ENCODE data around the gene YY2. TPM values are rescaled to one million over a fixed set of nuclear protein-coding genes. Genes with fewer than 3 reads are reported as not detected.

The YY2 gene
- polyA plus RNA-seq, 3 donors: 0.09 to 0.17 (median 0.12) TPM

- Histone ChIP-seq H3K4me3 (replicated peaks in 1 of 3; ENCODE audit: low read depth in 2 of 3, low read length in 3 of 3) (no peak overlapping the region), H3K4me1 (ENCODE audit: control insufficient read depth in 1 of 2, insufficient read depth in 2 of 2, low read length in 2 of 2) (no peaks in the 10 kb centered on the region), H3K4me2 (replicated peaks; ENCODE audit: extremely low read depth, low read length, poor library complexity, severe bottlenecking) (no peak overlapping the region), H3K9me3 (replicated peaks in 1 of 2; ENCODE audit: control insufficient read depth in 1 of 2, insufficient read depth in 1 of 2, low read length in 2 of 2) (no peaks in the 10 kb centered on the region), H2AFZ (ENCODE audit: insufficient read depth, low read depth, low read length, poor library complexity, severe bottlenecking) (no peak overlapping the region), H3K27me3 (ENCODE audit: control insufficient read depth in 2 of 2, insufficient read depth in 2 of 2, low read length in 2 of 2) (no peaks in the 10 kb centered on the region), H4K20me1 (ENCODE audit: insufficient read depth, low read length) (no peaks in the 10 kb centered on the region), H3K79me2 (ENCODE audit: insufficient read depth, low read length) (no peaks in the 10 kb centered on the region), H3K27ac (ENCODE audit: low read depth in 1 of 2, low read length in 2 of 2) (no peak overlapping the region), H3K36me3 (replicated peaks in 1 of 2; ENCODE audit: control insufficient read depth in 1 of 2, insufficient read depth in 2 of 2, low read length in 2 of 2) (no peaks in the 10 kb centered on the region), H3K9ac (ENCODE audit: insufficient read depth, low read length, poor library complexity, severe bottlenecking) (no peak overlapping the region)
- Mint-ChIP-seq H3K4me1 (peaks cover 5% of the 10 kb centered on the region), H3K27ac (no peak overlapping the region), H3K4me3 (no peak overlapping the region), H3K36me3 (no peaks in the 10 kb centered on the region), H3K27me3 (ENCODE audit: low read depth in 3 of 3) (no peaks in the 10 kb centered on the region), H3K9me3 (peaks cover 0 to 5% (median 0%) of the 10 kb centered on the region in 7 donors)
- no CpG with 5 or more reads among the region's 1 CpG for WGBS (ENCODE audit: insufficient coverage)
- no peak for TF ChIP-seq CTCF (IDR thresholded peaks at IDR 0.05)
- no peak for DNase-seq
- intact Hi-C loops (cut with micrococcal nuclease): no loop called here
Measured at GRCh38 chrX:21907260-21907659, 51.5 kb downstream of the YY2 start.

Small RNA genes lying within 50 kb of the gene (small RNA-seq; reads per million reads assigned to genes)
- not detected for gene U73479.1 (ENCODE audit: insufficient read length, low read depth)

Other genes starting within 250 kb of the YY2 start
- not detected for gene KLHL34, start 197.7 kb upstream of the YY2 start, polyA plus RNA-seq
- not detected for gene SMPX, start 97.9 kb upstream of the YY2 start, polyA plus RNA-seq
- 1 to 10 TPM; 2.0 to 7.4 (median 4.6) TPM for gene MBTPS2, start 16.4 kb upstream of the YY2 start, polyA plus RNA-seq
- 10 to 100 TPM; 24.9 to 75.4 (median 70.8) TPM for gene SMS, start 84.7 kb downstream of the YY2 start, polyA plus RNA-seq
- under 1 TPM in 1 of 3 donors, not detected in 2; 0.03 TPM for gene PHEX, start 176.3 kb downstream of the YY2 start, polyA plus RNA-seq